Thoracic aorta (tissue), 2 donors: ENCODE data around the gene GAB4. TPM values are rescaled to one million over a fixed set of nuclear protein-coding genes. Genes with fewer than 3 reads are reported as not detected.
"Not testable (repeated sequence)": the region's sequence is repeated elsewhere in the genome, so short reads cannot be mapped to it uniquely, and the experiment has no call there.

Experiments
- ATAC-seq: fragments of 150-250 bp; one replicate; pipeline ENCODE4 v1.8.0; 2017; ENCODE audit warnings: low read depth; ENCODE audit not compliant: insufficient number of reproducible peaks, low FRiP score
- DNase-seq: peaks from one replicate; pipeline ENCODE4 v3.0.0-alpha.2; 2020; ENCODE audit warnings: low spot score
- H3K27ac ChIP-seq, 2 donors: fragments of 200-600 bp; sonication (generic); 1 replicate in 1 of 2; 2 replicates in 1 of 2; pipeline ENCODE4 v1.5.1; 2016; ENCODE audit warnings: mild to moderate bottlenecking in 2 of 2, moderate library complexity in 2 of 2
- H3K27me3 ChIP-seq: fragments of 200-600 bp; sonication (generic); replicated peaks from 2 replicates; pipeline ENCODE4 v1.6.0; 2016; ENCODE audit warnings: mild to moderate bottlenecking; ENCODE audit not compliant: insufficient read depth
- H3K36me3 ChIP-seq: fragments of 200-600 bp; sonication (generic); one replicate; pipeline ENCODE4 v1.5.1; 2016
- H3K4me1 ChIP-seq, 2 donors: fragments of 200-600 bp; sonication (generic); 1 replicate in 1 of 2; 2 replicates in 1 of 2; pipeline versions ENCODE4 v1.5.1 to v1.6.0; 2016; ENCODE audit warnings: low read depth in 2 of 2, mild to moderate bottlenecking in 1 of 2; ENCODE audit not compliant: control insufficient read depth in 1 of 2
- H3K4me3 ChIP-seq: fragments of 200-600 bp; sonication (generic); 2 replicates; pipeline ENCODE4 v1.5.1; 2016; ENCODE audit warnings: mild to moderate bottlenecking
- H3K9me3 ChIP-seq: fragments of 200-600 bp; sonication (generic); 2 replicates; pipeline ENCODE4 v1.5.1; 2016
- CTCF ChIP-seq: fragments of 200-600 bp; sonication (generic); IDR thresholded peaks from one replicate; pipeline ENCODE4 v1.5.1; 2019; ENCODE audit warnings: antibody characterized with exemption
- total RNA-seq, 2 donors: library from RNA; depleted of rRNA; stranded (reverse); fragments of >200 nt; gene quantifications; one replicate each; pipeline versions ENCODE4 v1.1.0 to v1.2.3, GENCODE V29; 2016

The GAB4 gene
- total RNA-seq, 2 donors from 2014 or later = not detected

- Histone ChIP-seq H3K27ac (no peak overlapping the region), H3K36me3 (no peaks in the 10 kb centered on the region), H3K27me3 (no peaks in the 10 kb centered on the region), H3K9me3 (no peaks in the 10 kb centered on the region), H3K4me1 (no peaks in the 10 kb centered on the region), H3K4me3 (no peak overlapping the region)
- no peak for ATAC-seq
- DNase-seq = no peak
- no peak for TF ChIP-seq CTCF
Measured at GRCh38 chr22:16922706-16923105, 85.3 kb downstream of the GAB4 start.

GRCh38 chr22:16922076-16922475 is 85.9 kb downstream of the GAB4 start:
- Histone ChIP-seq H3K4me1 (no peaks in the 10 kb centered on the region), H3K4me3 (no peak overlapping the region), H3K27ac (no peak overlapping the region), H3K9me3 (no peaks in the 10 kb centered on the region), H3K36me3 (no peaks in the 10 kb centered on the region), H3K27me3 (no peaks in the 10 kb centered on the region)
- DNase-seq (no peak), ATAC-seq (no peak)
- no peak for TF ChIP-seq CTCF

GRCh38 chr22:16917144-16918003 is 90.6 kb downstream of the GAB4 start:
- Histone ChIP-seq H3K4me1 (no peaks in the 10 kb centered on the region), H3K27me3 (no peaks in the 10 kb centered on the region), H3K27ac (no peak overlapping the region), H3K36me3 (no peaks in the 10 kb centered on the region), H3K4me3 (no peak overlapping the region), H3K9me3 (no peaks in the 10 kb centered on the region)
- TF ChIP-seq CTCF = peak; percentile 31
- DNase-seq (no peak), ATAC-seq (no peak)

- DNase-seq = no peak
- H3K27me3 ChIP-seq = no peaks in the 10 kb centered on the region
Measured at GRCh38 chr22:16915701-16916100, 92.3 kb downstream of the GAB4 start.

GRCh38 chr22:16914911-16915310 is 93.1 kb downstream of the GAB4 start:
- H3K27me3 ChIP-seq, ATAC-seq, H3K4me1 ChIP-seq, H3K9me3 ChIP-seq, H3K36me3 ChIP-seq, H3K4me3 ChIP-seq, H3K27ac ChIP-seq, DNase-seq: not testable (repeated sequence)

More at GRCh38 chr22:16915701-16916100, 92.3 kb downstream of the GAB4 start:
- Histone ChIP-seq H3K27ac (no peak overlapping the region), H3K9me3 (no peaks in the 10 kb centered on the region), H3K4me1 (no peaks in the 10 kb centered on the region), H3K4me3 (no peak overlapping the region), H3K36me3 (no peaks in the 10 kb centered on the region)
- no peak for TF ChIP-seq CTCF
- ATAC-seq = no peak
